Upper lobe of right lung (tissue), 1 donor: ENCODE results near the gene PRRG1. TPM values are rescaled to one million over a fixed set of nuclear protein-coding genes. Genes with fewer than 3 reads are reported as not detected.
A peak's percentile ranks its signal among the peaks of the same experiment; 100 is the strongest.

ENCODE experiments used
- ATAC-seq: fragments of 200-7000 bp; cut with Tn5 transposase; one replicate; pipeline ENCODE4 v1.9.1; 2020; ENCODE audit warnings: mild to moderate bottlenecking, moderate library complexity
- DNase-seq: peaks from one replicate; pipeline ENCODE4 v3.0.0-alpha.2; 2020
- H3K27ac ChIP-seq: fragments of 200-600 bp; one replicate; pipeline ENCODE4 v1.8.0; 2022
- H3K27me3 ChIP-seq: fragments of 200-600 bp; one replicate; pipeline ENCODE4 v1.8.0; 2022; ENCODE audit warnings: mild to moderate bottlenecking
- H3K36me3 ChIP-seq: fragments of 200-600 bp; one replicate; pipeline ENCODE4 v1.8.0; 2022
- H3K4me1 ChIP-seq: fragments of 200-600 bp; one replicate; pipeline ENCODE4 v1.8.0; 2022
- H3K4me3 ChIP-seq: fragments of 200-600 bp; one replicate; pipeline ENCODE4 v1.8.0; 2022; ENCODE audit warnings: mild to moderate bottlenecking
- H3K9me3 ChIP-seq: fragments of 200-600 bp; one replicate; pipeline ENCODE4 v1.8.0; 2022
- CTCF ChIP-seq: fragments of 200-600 bp; IDR thresholded peaks from one replicate; pipeline ENCODE4 v1.8.0; 2022; ENCODE audit warnings: antibody characterized with exemption
- intact Hi-C: fragments of 100-400 bp; cut with DNase I; formaldehyde crosslinking; loops from one replicate; pipeline ENCODE4 v1.11.0; 2022
- total RNA-seq: library from RNA; stranded (reverse); fragmentation: NEBNext Ultra II Directional; extraction: Animal tissue kit (Norgen Biotek cat#: 25700); gene quantifications from one replicate; pipeline ENCODE4 v1.2.1, GENCODE V29; 2021
- donor health status: DM: no; HTN: yes; CAD: no; lungs with severe emphysema.

PRRG1 gene
- total RNA-seq, 1 donor from 2014 or later, result 16.3 TPM

GRCh38 chrX:37361596-37361995, 12.4 kb downstream of the PRRG1 start:
- ATAC-seq, result no peak
- intact Hi-C loops, result no loop called here
- no peak for TF ChIP-seq CTCF
- no peak overlapping the region for H3K4me3 ChIP-seq
- no peaks in the 10 kb centered on the region for H3K4me1 ChIP-seq
- DNase-seq, result no peak
- no peak overlapping the region for H3K27ac ChIP-seq
- H3K9me3 ChIP-seq, result no peaks in the 10 kb centered on the region
- H3K27me3 ChIP-seq, result no peaks in the 10 kb centered on the region
- H3K36me3 ChIP-seq, result no peaks in the 10 kb centered on the region

DNA sequence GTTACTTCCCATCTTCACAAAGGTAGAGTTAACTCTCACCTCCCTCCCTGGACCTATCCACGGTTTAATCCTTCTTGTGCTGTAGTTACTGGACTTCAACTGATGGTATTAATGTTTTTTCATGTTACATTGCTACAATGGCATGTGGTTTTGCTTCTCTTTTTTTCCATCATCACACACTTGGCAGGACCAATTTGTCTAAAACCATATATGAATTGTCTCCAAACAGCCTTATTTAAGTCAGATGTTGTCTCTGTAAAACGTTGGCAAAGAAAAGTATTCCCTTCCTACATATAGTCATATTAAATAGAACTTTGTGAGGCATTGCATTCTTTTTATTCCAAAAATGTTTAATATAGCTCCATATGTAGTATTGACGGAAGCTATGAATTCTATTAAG, 15.5 kb downstream of the PRRG1 start:
- no peak for ATAC-seq
- no peaks in the 10 kb centered on the region for H3K36me3 ChIP-seq
- H3K27ac ChIP-seq, result no peak overlapping the region
- no peak for TF ChIP-seq CTCF
- no peaks in the 10 kb centered on the region for H3K27me3 ChIP-seq
- no peaks in the 10 kb centered on the region for H3K9me3 ChIP-seq
- H3K4me1 ChIP-seq, result no peaks in the 10 kb centered on the region
- DNase-seq, result no peak
- H3K4me3 ChIP-seq, result no peak overlapping the region
- intact Hi-C loops, result no loop called here

DNA sequence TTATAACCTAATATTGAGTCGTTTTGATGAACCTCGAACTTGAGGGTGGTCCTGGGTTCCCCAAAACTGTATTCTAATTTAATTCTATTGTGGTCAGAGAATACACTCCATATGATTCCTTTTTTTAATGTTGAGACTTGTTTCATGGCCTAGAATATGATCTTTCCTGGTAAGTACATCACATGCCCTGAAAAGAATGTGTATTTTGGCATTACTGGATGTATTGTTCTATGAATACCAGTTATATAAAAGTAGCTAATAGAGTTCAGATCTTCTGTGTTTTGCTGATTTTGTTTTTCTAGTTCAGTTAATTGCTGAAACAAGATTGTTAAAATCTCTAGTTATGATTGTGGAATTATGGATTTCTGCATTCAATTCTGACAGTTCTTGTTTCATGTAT, 18.8 kb downstream of the PRRG1 start:
- no peaks in the 10 kb centered on the region for H3K27me3 ChIP-seq
- no peak overlapping the region for H3K27ac ChIP-seq
- H3K36me3 ChIP-seq, result no peaks in the 10 kb centered on the region
- H3K4me3 ChIP-seq, result no peak overlapping the region
- H3K9me3 ChIP-seq, result no peaks in the 10 kb centered on the region
- no peaks in the 10 kb centered on the region for H3K4me1 ChIP-seq
- DNase-seq, result no peak
- ATAC-seq, result no peak
- no peak for TF ChIP-seq CTCF
- intact Hi-C loops, result no loop called here

GRCh38 chrX:37370499-37371141, 21.5 kb downstream of the PRRG1 start:
- no peak for ATAC-seq
- H3K4me1 ChIP-seq, result no peaks in the 10 kb centered on the region
- H3K4me3 ChIP-seq, result no peak overlapping the region

DNA sequence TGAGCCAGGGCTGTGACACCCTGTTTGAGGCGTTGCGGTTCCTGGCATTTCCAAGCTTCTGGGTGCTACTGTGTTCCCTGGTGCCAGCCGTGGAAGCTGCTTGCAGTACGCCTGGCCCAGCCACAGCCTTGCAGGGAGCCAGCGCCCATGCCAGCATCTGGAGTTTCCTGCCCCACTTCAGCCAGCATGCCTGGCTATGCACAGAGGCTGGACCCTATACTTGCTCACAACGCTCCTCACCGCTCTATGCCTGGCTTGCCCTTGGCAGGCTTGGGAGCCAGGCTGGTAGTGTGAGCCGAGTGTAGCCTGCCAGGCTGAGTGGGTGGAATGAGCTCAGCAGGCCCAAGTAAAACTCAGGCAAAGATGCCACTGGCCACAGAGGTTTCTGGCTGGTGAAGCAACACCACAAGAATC, 22.4 kb downstream of the PRRG1 start:
- H3K27ac ChIP-seq, result no peak overlapping the region
- intact Hi-C loops, result no loop called here
- ATAC-seq, result peak; percentile 57

More at GRCh38 chrX:37370499-37371141, 21.5 kb downstream of the PRRG1 start:
- no peaks in the 10 kb centered on the region for H3K36me3 ChIP-seq
- no peaks in the 10 kb centered on the region for H3K9me3 ChIP-seq
- H3K27ac ChIP-seq, result no peak overlapping the region
- H3K27me3 ChIP-seq, result no peaks in the 10 kb centered on the region
- intact Hi-C loops, result no loop called here
- DNase-seq, result no peak
- no peak for TF ChIP-seq CTCF

More for the DNA sequence above, 22.4 kb downstream of the PRRG1 start:
- no peaks in the 10 kb centered on the region for H3K36me3 ChIP-seq
- no peak for TF ChIP-seq CTCF
- H3K4me3 ChIP-seq, result no peak overlapping the region
- DNase-seq, result no peak
- no peaks in the 10 kb centered on the region for H3K4me1 ChIP-seq
- H3K9me3 ChIP-seq, result no peaks in the 10 kb centered on the region
- H3K27me3 ChIP-seq, result no peaks in the 10 kb centered on the region
